Measurements from ENCODE around the gene SH3BGR.

Gene SH3BGR

GRCh38 chr21:39499156-39499555, 47.4 kb downstream of the SH3BGR start (continued):
- TF ChIP-seq, protein P1, sequence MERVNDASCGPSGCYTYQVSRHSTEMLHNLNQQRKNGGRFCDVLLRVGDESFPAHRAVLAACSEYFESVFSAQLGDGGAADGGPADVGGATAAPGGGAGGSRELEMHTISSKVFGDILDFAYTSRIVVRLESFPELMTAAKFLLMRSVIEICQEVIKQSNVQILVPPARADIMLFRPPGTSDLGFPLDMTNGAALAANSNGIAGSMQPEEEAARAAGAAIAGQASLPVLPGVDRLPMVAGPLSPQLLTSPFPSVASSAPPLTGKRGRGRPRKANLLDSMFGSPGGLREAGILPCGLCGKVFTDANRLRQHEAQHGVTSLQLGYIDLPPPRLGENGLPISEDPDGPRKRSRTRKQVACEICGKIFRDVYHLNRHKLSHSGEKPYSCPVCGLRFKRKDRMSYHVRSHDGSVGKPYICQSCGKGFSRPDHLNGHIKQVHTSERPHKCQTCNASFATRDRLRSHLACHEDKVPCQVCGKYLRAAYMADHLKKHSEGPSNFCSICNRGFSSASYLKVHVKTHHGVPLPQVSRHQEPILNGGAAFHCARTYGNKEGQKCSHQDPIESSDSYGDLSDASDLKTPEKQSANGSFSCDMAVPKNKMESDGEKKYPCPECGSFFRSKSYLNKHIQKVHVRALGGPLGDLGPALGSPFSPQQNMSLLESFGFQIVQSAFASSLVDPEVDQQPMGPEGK (CRISPR knock-in tag; IDR thresholded peaks at IDR 0.05; ENCODE audit: borderline replicate concordance), result no peak
- TF ChIP-seq, protein P2, sequence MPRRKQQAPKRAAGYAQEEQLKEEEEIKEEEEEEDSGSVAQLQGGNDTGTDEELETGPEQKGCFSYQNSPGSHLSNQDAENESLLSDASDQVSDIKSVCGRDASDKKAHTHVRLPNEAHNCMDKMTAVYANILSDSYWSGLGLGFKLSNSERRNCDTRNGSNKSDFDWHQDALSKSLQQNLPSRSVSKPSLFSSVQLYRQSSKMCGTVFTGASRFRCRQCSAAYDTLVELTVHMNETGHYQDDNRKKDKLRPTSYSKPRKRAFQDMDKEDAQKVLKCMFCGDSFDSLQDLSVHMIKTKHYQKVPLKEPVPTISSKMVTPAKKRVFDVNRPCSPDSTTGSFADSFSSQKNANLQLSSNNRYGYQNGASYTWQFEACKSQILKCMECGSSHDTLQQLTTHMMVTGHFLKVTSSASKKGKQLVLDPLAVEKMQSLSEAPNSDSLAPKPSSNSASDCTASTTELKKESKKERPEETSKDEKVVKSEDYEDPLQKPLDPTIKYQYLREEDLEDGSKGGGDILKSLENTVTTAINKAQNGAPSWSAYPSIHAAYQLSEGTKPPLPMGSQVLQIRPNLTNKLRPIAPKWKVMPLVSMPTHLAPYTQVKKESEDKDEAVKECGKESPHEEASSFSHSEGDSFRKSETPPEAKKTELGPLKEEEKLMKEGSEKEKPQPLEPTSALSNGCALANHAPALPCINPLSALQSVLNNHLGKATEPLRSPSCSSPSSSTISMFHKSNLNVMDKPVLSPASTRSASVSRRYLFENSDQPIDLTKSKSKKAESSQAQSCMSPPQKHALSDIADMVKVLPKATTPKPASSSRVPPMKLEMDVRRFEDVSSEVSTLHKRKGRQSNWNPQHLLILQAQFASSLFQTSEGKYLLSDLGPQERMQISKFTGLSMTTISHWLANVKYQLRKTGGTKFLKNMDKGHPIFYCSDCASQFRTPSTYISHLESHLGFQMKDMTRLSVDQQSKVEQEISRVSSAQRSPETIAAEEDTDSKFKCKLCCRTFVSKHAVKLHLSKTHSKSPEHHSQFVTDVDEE (CRISPR knock-in tag; IDR thresholded peaks at IDR 0.05), result no peak

GRCh38 chr21:39502631-39503030, 50.9 kb downstream of the SH3BGR start:
- no peak for TF ChIP-seq ZNF70 (CRISPR knock-in tag; IDR thresholded peaks at IDR 0.05)
- no peak for TF ChIP-seq CSDC2 (CRISPR knock-in tag; IDR thresholded peaks at IDR 0.05)
- no peak for TF ChIP-seq ARNTL (CRISPR knock-in tag; IDR thresholded peaks at IDR 0.05; ENCODE audit: borderline replicate concordance, low read depth)
- TF ChIP-seq ZFP3 (CRISPR knock-in tag; IDR thresholded peaks at IDR 0.05), result no peak
- no peak for TF ChIP-seq ZC3H10 (CRISPR knock-in tag; IDR thresholded peaks at IDR 0.05)
- TF ChIP-seq, protein P2 (CRISPR knock-in tag; IDR thresholded peaks at IDR 0.05), result no peak
- TF ChIP-seq ZNF8 (CRISPR knock-in tag; IDR thresholded peaks at IDR 0.05), result no peak
- no peak for TF ChIP-seq PPARA (CRISPR knock-in tag; IDR thresholded peaks at IDR 0.05; ENCODE audit: borderline replicate concordance)
- no peak for ATAC-seq

GRCh38 chr21:39503123-39503762, 51.5 kb downstream of the SH3BGR start:
- TF ChIP-seq, protein P3, sequence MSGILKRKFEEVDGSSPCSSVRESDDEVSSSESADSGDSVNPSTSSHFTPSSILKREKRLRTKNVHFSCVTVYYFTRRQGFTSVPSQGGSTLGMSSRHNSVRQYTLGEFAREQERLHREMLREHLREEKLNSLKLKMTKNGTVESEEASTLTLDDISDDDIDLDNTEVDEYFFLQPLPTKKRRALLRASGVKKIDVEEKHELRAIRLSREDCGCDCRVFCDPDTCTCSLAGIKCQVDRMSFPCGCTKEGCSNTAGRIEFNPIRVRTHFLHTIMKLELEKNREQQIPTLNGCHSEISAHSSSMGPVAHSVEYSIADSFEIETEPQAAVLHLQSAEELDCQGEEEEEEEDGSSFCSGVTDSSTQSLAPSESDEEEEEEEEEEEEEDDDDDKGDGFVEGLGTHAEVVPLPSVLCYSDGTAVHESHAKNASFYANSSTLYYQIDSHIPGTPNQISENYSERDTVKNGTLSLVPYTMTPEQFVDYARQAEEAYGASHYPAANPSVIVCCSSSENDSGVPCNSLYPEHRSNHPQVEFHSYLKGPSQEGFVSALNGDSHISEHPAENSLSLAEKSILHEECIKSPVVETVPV (CRISPR knock-in tag; IDR thresholded peaks at IDR 0.05), result no peak
- no peak for TF ChIP-seq ZNF70 (CRISPR knock-in tag; IDR thresholded peaks at IDR 0.05)
- ATAC-seq, result no peak

- no peak for ATAC-seq
- no peak for TF ChIP-seq OSR1 (CRISPR knock-in tag; IDR thresholded peaks at IDR 0.05)
- TF ChIP-seq TOX (CRISPR knock-in tag; IDR thresholded peaks at IDR 0.05; ENCODE audit: borderline replicate concordance), result no peak
- no peak for TF ChIP-seq ESRRG (CRISPR knock-in tag; IDR thresholded peaks at IDR 0.05)
- TF ChIP-seq ISL1 (CRISPR knock-in tag; IDR thresholded peaks at IDR 0.05), result no peak
- TF ChIP-seq ARNTL (CRISPR knock-in tag; IDR thresholded peaks at IDR 0.05; ENCODE audit: borderline replicate concordance, low read depth), result no peak
- TF ChIP-seq PPARA (CRISPR knock-in tag; IDR thresholded peaks at IDR 0.05; ENCODE audit: borderline replicate concordance), result no peak
- no peak for TF ChIP-seq RARB (CRISPR knock-in tag; IDR thresholded peaks at IDR 0.05)
- no peak for TF ChIP-seq GLIS3 (CRISPR knock-in tag; IDR thresholded peaks at IDR 0.05)
- TF ChIP-seq SNAI2 (CRISPR knock-in tag; IDR thresholded peaks at IDR 0.05), result no peak
- TF ChIP-seq, protein P2 (CRISPR knock-in tag; IDR thresholded peaks at IDR 0.05), result no peak
- TF ChIP-seq CSDC2 (CRISPR knock-in tag; IDR thresholded peaks at IDR 0.05), result no peak
- TF ChIP-seq ZNF8 (CRISPR knock-in tag; IDR thresholded peaks at IDR 0.05), result no peak
- no peak for TF ChIP-seq ZC3H10 (CRISPR knock-in tag; IDR thresholded peaks at IDR 0.05)
- TF ChIP-seq POU6F1 (CRISPR knock-in tag; IDR thresholded peaks at IDR 0.05; ENCODE audit: borderline replicate concordance, low read depth), result no peak
- TF ChIP-seq TCF4 (CRISPR knock-in tag; IDR thresholded peaks at IDR 0.05; ENCODE audit: borderline replicate concordance), result no peak
- no peak for TF ChIP-seq ZFP3 (CRISPR knock-in tag; IDR thresholded peaks at IDR 0.05)
- TF ChIP-seq ZFP30 (CRISPR knock-in tag; IDR thresholded peaks at IDR 0.05), result no peak
- TF ChIP-seq BACH2 (CRISPR knock-in tag; IDR thresholded peaks at IDR 0.05; ENCODE audit: borderline replicate concordance), result no peak
These were observed 52.5 kb downstream of the SH3BGR start for GRCh38 chr21:39504230-39504629.
